WTC11 (cell line): ENCODE measurements around the gene AXIN2.

ENCODE experiments used
- ATF3 ChIP-seq: sonication (generic); formaldehyde crosslinking; conservative IDR thresholded peaks from 2 replicates; pipeline ENCODE4 v1.8.1; 2022; ENCODE audit warnings: mild to moderate bottlenecking, missing genetic modification reagents
- MAX ChIP-seq: sonication (generic); formaldehyde crosslinking; IDR thresholded peaks from 2 replicates; pipeline ENCODE4 v1.8.0; 2022; ENCODE audit warnings: mild to moderate bottlenecking, missing genetic modification reagents
- TF ChIP-seq, protein P1 (sequence below): fragments of 200-600 bp; IDR thresholded peaks from 2 replicates; pipeline ENCODE4 v1.8.0; 2022; ENCODE audit warnings: antibody characterized with exemption

- TF ChIP-seq ATF3 (CRISPR knock-in tag) (no peak), MAX (CRISPR knock-in tag) (no peak)
- TF ChIP-seq, protein P1, sequence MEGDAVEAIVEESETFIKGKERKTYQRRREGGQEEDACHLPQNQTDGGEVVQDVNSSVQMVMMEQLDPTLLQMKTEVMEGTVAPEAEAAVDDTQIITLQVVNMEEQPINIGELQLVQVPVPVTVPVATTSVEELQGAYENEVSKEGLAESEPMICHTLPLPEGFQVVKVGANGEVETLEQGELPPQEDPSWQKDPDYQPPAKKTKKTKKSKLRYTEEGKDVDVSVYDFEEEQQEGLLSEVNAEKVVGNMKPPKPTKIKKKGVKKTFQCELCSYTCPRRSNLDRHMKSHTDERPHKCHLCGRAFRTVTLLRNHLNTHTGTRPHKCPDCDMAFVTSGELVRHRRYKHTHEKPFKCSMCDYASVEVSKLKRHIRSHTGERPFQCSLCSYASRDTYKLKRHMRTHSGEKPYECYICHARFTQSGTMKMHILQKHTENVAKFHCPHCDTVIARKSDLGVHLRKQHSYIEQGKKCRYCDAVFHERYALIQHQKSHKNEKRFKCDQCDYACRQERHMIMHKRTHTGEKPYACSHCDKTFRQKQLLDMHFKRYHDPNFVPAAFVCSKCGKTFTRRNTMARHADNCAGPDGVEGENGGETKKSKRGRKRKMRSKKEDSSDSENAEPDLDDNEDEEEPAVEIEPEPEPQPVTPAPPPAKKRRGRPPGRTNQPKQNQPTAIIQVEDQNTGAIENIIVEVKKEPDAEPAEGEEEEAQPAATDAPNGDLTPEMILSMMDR = no peak
Measured at GRCh38 chr17:65542067-65542466, 19.4 kb downstream of the AXIN2 start.
